GM10248 (cell line): ENCODE data around the gene TEX36.

ENCODE experiments used
- CTCF ChIA-PET: fragments of 300-600 bp; sonication (Branson Sonifier 250); formaldehyde crosslinking; extraction: SDS; loops from one replicate; lab custom pipeline; 2021; ENCODE audit warnings: antibody characterized with exemption; lab: Yijun Ruan, JAX
- POLR2A ChIA-PET: fragments of 350-650 bp; sonication (Branson Sonifier 250); formaldehyde crosslinking; extraction: SDS; loops from one replicate; lab custom pipeline; 2020; ENCODE audit warnings: antibody characterized with exemption; lab: Yijun Ruan, JAX
- DNase-seq: peaks from one replicate; pipeline ENCODE4 v3.0.0; 2012; ENCODE audit errors: extremely low spot score
- TF ChIP-seq, protein P1 (sequence below): IDR thresholded peaks from 2 replicates; pipeline ENCODE4 v1.5.1; 2012; ENCODE audit warnings: mild to moderate bottlenecking, low read depth; ENCODE audit errors: extremely low read depth, missing control alignments, control extremely low read depth

The TEX36 gene

DNA sequence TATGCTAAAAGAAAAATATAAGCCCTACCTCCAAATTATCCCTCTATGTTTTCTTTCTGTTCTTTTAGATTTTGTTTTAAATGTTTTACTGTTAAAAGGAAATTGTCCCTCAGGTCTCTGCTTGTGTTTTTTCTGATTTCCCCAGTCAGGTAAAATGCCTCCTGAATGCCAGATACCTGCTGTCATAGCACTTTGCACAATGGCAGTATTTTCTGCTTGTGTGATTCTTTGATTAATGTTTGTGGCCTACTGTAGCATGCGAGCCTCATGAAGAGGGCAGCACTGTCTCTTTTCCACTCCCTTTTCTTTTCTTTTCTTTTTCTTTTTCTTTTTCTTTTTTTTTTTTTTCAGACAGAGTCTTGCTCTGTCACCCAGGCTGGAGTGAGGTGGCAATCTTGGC, 71.2 kb downstream of the TEX36 start:
- CTCF ChIA-PET, result interaction anchor here (0.8 kb wide), 1 partner anchor 9 kb away, joined by 3 read pairs; no protein-coding TSS in a partner anchor
- POLR2A ChIA-PET, result no interaction called here
- TF ChIP-seq, protein P1, sequence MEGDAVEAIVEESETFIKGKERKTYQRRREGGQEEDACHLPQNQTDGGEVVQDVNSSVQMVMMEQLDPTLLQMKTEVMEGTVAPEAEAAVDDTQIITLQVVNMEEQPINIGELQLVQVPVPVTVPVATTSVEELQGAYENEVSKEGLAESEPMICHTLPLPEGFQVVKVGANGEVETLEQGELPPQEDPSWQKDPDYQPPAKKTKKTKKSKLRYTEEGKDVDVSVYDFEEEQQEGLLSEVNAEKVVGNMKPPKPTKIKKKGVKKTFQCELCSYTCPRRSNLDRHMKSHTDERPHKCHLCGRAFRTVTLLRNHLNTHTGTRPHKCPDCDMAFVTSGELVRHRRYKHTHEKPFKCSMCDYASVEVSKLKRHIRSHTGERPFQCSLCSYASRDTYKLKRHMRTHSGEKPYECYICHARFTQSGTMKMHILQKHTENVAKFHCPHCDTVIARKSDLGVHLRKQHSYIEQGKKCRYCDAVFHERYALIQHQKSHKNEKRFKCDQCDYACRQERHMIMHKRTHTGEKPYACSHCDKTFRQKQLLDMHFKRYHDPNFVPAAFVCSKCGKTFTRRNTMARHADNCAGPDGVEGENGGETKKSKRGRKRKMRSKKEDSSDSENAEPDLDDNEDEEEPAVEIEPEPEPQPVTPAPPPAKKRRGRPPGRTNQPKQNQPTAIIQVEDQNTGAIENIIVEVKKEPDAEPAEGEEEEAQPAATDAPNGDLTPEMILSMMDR, result no peak
- no peak for DNase-seq

DNA sequence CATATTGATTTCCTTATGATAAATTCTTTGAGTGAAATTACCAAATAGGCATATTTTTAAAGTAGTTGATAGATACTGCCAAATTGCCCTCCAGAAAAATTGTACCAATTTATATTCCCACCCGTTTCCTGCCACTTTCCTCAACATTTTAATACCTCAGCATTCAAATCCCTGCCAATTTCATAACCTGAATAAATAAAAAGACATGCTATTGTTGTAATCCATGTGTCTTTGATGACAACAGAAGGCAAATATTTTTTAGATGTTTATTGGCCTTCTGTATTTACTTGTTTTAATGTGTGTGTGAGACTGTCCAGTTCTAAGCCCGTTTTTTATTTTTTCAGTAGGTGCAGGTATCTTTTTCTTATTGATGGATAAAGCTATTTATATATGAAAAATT, 71.7 kb downstream of the TEX36 start:
- POLR2A ChIA-PET, result no interaction called here
- TF ChIP-seq, protein P1, result no peak
- CTCF ChIA-PET, result interaction anchor here (0.8 kb wide), 1 partner anchor 8 kb away, joined by 3 read pairs; no protein-coding TSS in a partner anchor
- no peak for DNase-seq

DNA sequence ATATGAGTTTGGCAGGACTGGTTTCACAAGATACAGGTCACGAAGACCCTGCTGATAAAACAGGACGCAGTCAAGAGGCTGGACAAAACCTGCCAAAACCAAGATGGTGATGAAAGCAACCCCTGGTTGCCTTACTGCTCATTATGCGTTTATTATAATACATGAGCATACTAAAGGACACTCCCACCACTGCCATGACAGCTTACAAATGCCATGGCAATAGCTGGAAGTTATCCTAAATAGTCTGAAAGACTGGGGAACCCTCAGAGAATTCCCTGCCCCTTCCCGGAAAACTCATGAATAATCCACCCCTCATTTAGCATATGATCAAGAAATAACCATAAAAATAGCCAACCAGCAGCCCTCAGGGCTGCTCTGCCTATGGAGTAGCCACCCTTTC, 73.1 kb downstream of the TEX36 start:
- ChIA-PET POLR2A (no interaction called here), CTCF (no interaction called here)
- no peak for DNase-seq
- TF ChIP-seq, protein P1, result no peak

GRCh38 chr10:125608474-125608873, 74.5 kb downstream of the TEX36 start:
- ChIA-PET CTCF (interaction anchor here (1.1 to 1.5 kb wide), 2 partner anchors 13 to 22 kb away, joined by 3 read pairs; no protein-coding TSS in a partner anchor), POLR2A (no interaction called here)
- TF ChIP-seq, protein P1, result no peak
- DNase-seq, result no peak

DNA sequence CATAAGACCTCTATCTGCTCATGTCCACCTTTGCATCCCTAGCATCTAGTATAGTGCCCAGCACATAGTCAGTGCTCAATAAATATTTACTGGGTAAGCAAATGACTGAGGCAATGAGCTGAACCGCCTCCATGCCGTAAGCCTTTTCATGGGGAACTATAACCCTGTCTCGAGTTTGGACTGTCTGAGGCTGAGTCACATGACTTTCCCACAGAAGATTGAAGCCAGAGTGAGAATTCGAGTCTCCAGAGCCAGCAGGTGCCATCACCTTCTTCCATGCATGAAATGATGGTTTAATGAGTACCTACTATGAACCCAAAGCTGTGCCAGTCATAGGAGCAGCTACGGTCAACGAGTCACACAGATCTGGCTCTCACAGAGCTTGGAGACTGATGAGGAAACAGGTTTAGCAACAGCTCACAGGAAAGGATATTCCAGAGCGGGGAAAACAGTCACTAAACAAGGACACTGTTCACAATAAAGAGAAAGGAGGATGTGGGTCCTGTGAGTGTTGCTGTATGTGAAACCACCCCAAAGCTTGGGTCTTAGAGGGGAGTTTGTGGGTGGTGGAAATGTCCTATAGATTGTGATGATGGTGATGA, 75.2 kb downstream of the TEX36 start:
- ChIA-PET POLR2A (no interaction called here), CTCF (interaction anchor here (1.0 to 1.5 kb wide), 3 partner anchors 13 to 23 kb away, joined by 3 read pairs; no protein-coding TSS in a partner anchor)
- no peak for DNase-seq
- TF ChIP-seq, protein P1, result no peak

DNA sequence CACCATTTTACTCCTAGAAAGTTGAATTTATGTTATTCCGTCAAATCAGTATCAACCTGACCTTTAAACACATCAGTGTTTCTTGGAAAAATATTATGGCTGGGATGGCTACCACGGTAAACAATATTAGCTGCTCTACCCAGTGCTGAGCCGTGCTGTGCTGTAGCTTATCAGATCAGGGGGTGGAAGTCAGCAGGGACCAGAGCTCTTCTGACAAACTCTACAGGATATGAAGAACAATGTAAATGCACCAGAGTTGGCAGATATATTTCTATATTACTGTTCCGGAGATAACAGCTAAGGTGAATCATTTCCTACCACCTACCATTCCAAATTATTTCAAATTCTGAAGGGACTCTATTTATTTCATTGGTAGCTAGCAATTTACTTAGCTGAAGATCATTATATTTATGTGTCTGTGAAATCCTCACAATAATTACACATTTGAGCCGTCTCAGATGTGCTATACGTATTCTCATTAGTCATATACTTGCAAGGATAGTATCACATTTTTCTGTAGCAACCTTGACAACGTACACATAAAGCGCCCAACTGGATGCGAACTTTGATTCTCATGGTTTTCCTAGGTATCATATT, 76.5 kb downstream of the TEX36 start:
- ChIA-PET POLR2A (no interaction called here), CTCF (no interaction called here)
- TF ChIP-seq, protein P1, result no peak
- DNase-seq, result no peak
